22Rv1 (cell line): Measurements from ENCODE around the gene LCE4A.
"Not testable (repeated sequence)": the region's sequence is repeated elsewhere in the genome, so short reads cannot be mapped to it uniquely, and the experiment has no call there.

Experiments used
- H3K27ac ChIP-seq: fragments of 450-650 bp; 2 replicates; pipeline ENCODE4 v1.5.1; 2017
- CTCF ChIP-seq: fragments of 450-650 bp; IDR thresholded peaks from 2 replicates; pipeline ENCODE4 v1.5.1; 2017; ENCODE audit warnings: mild to moderate bottlenecking
- ZFX ChIP-seq: fragments of 450-650 bp; IDR thresholded peaks from 2 replicates; pipeline ENCODE4 v1.6.1; 2017; ENCODE audit warnings: antibody characterized with exemption, borderline replicate concordance

The LCE4A gene

GRCh38 chr1:152681616-152682015, 26.3 kb upstream of the LCE4A start:
- H3K27ac ChIP-seq: no peak overlapping the region
- no peak for TF ChIP-seq CTCF
- no peak for TF ChIP-seq ZFX

- no peak overlapping the region for H3K27ac ChIP-seq
- TF ChIP-seq ZFX (no peak), CTCF (no peak)
Observed at GRCh38 chr1:152683846-152684245, 24.1 kb upstream of the LCE4A start.

GRCh38 chr1:152685823-152686222, 22.1 kb upstream of the LCE4A start, which contains the start of gene LCE2B:
LCE2B (plus strand) TSS chr1:152686123; CDS start chr1:152686844, 721 bp downstream.
- H3K27ac ChIP-seq: not testable (repeated sequence)

- H3K27ac ChIP-seq: no peak within 1 kb of the TSS
- TF ChIP-seq CTCF: no peak
Observed at GRCh38 chr1:152697701-152698600, 10.0 kb upstream of the LCE4A start, which contains the start of gene LCE2A. LCE2A (plus strand) TSS chr1:152698345; CDS start chr1:152698902, 557 bp downstream.

GRCh38 chr1:152699746-152700145, 8.2 kb upstream of the LCE4A start:
- no peak overlapping the region for H3K27ac ChIP-seq
- no peak for TF ChIP-seq CTCF
- TF ChIP-seq ZFX: no peak

GRCh38 chr1:152718238-152718637, 10.3 kb downstream of the LCE4A start:
- TF ChIP-seq ZFX: no peak
- no peak for TF ChIP-seq CTCF
- no peak overlapping the region for H3K27ac ChIP-seq

GRCh38 chr1:152725261-152725660, 17.3 kb downstream of the LCE4A start:
- H3K27ac ChIP-seq: no peak overlapping the region
- TF ChIP-seq CTCF: no peak
